ENCODE data around the gene SYCP2L. TPM values are rescaled to one million over a fixed set of nuclear protein-coding genes. Genes with fewer than 3 reads are reported as not detected.

The SYCP2L gene
- total and polyA plus RNA-seq, 2 donors (not counting 3 experiments of a cell fraction or from before 2014, with no cell fraction given) = not detected

DNA sequence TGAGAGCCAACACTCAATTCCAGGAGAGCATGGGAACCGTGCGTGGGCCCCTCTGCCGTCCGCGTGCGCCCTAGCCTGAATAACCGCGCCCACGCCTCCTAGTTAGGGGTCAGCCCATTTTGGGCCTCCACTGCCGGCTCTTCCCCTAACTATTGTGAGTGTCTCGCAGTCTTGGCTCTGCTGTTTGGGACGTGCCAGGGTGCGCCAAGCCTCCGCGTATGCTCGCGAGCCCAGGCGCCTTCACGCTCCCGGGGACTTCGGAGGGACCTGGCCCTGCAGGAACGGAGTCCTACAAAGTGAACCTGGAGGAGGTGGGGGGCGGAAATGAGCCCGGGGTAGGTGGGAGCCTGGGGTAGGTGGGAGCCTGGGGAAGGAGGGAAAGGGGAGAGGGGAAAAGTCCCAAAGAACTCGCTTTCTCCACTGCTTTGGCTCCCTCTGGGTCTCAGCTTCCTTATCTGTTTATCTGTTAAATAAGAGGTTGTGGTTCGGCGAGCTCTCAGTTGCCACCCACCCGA is 4.1 kb upstream of the SYCP2L start:
- CTCF ChIA-PET = no interaction called here
- no peak for DNase-seq (ENCODE audit: low read depth, low spot score)
- Histone ChIP-seq H2AFZ (ENCODE audit: low read depth, low read length) (no peak overlapping the region), H4K20me1 (replicated peaks; ENCODE audit: control insufficient read depth, extremely low read depth, insufficient read depth, low read length) (no peaks in the 10 kb centered on the region), H3K79me2 (ENCODE audit: control insufficient read depth, insufficient read depth, low read length) (no peaks in the 10 kb centered on the region), H3K4me1 (ENCODE audit: control insufficient read depth, extremely low read depth, insufficient read depth, low read length) (peaks cover 3% of the 10 kb centered on the region), H3K9ac (replicated peaks; ENCODE audit: extremely low read depth, insufficient read depth, low read length) (no peak overlapping the region), H3K27me3 (ENCODE audit: control insufficient read depth in 2 of 2, insufficient read depth in 2 of 2, low read length in 2 of 2) (peaks cover 59 to 83% of the 10 kb centered on the region in 2 experiments), H3K36me3 (ENCODE audit: control insufficient read depth in 2 of 2, extremely low read depth in 1 of 2, insufficient read depth in 2 of 2, low read length in 2 of 2) (no peaks in the 10 kb centered on the region), H3K9me1 (replicated peaks; ENCODE audit: control insufficient read depth, extremely low read depth, insufficient read depth, low read length) (no peaks in the 10 kb centered on the region), H3K27ac (ENCODE audit: insufficient read depth, low read depth, low read length) (no peak overlapping the region), H3K9me3 (replicated peaks; ENCODE audit: control insufficient read depth, insufficient read depth, low read length) (no peaks in the 10 kb centered on the region), H3K4me3 (replicated peaks in 1 of 3; ENCODE audit: insufficient read depth in 1 of 3, low read depth in 1 of 3, low read length in 3 of 3) (no peak overlapping the region), H3K4me2 (ENCODE audit: insufficient read depth, low read length) (no peak overlapping the region)
- dilution Hi-C loops (cut with MboI; ENCODE audit: extremely low pct_ligation_motif_present, low sequenced_read_pairs) (no loop called here), intact Hi-C loops (cut with micrococcal nuclease) (no loop called here)
- no peak for TF ChIP-seq MYC (IDR thresholded peaks at IDR 0.05; ENCODE audit: low read depth, low read length)
- TF ChIP-seq FOS (IDR thresholded peaks at IDR 0.05; ENCODE audit: borderline replicate concordance, insufficient read depth, low read length) = no peak
- no peak for TF ChIP-seq GATA2 (IDR thresholded peaks at IDR 0.05; ENCODE audit: insufficient read depth, insufficient read length, low read depth, low read length)
- TF ChIP-seq EZH2 (IDR thresholded peaks at IDR 0.05; ENCODE audit: borderline replicate concordance, low read depth, low read length, severe bottlenecking) = peak; percentile 8
- no peak for FAIRE-seq
- BruUV-seq (replicated peaks) = no TSS peak
- POLR2A ChIA-PET = no interaction called here

DNA sequence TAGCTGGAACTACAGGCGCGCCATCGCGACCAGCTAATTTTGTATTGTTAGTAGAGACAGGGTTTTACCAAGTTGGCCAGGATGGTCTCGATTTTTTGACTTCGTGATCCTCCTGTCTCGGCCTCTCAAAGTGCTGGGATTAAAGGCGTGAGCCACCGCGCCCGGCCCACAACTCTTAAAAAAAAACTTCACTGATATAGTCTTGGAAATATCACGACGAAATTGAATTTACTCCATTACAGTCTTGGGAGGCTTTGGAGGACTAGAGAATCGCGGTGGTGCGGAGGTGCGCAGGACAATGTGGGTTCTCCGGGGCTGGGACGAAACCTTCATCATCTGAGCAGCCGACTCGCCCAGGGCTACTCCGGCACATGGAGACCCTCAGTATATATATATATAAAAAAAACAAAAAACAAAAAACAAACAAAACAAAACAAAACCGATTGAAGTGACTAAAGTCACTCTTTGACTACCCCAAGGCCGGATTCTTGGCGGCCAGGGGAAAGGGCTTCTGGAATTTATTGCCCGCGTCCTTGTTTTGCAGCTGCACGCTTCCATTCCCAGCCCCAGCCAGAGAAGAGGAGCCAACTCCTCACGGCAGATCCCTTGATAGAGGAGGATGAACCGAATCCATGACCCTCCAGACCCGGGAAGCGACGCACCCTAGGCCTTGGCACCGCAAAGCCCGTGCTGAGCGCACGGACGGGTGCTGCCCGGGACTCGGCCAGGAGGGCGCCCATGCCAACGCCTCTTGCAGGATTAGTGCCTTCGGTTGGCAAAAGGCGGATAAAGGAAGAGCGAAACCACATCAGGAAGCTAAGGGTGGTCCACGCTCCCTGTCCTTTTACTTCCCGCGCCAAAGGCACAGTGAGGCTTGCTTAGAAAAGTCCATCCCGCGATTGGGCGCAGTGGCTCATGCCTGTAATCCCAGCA is 3.3 kb upstream of the SYCP2L start:
- no peaks in the 10 kb centered on the region for H3K9me1 ChIP-seq (replicated peaks; ENCODE audit: control insufficient read depth, extremely low read depth, insufficient read depth, low read length)
- intact Hi-C loops (cut with micrococcal nuclease) = no loop called here
- H3K27me3 ChIP-seq (ENCODE audit: control insufficient read depth in 2 of 2, insufficient read depth in 2 of 2, low read length in 2 of 2) = peaks cover 60 to 84% of the 10 kb centered on the region in 2 experiments
- no peaks in the 10 kb centered on the region for H3K79me2 ChIP-seq (ENCODE audit: control insufficient read depth, insufficient read depth, low read length)
- peaks cover 3% of the 10 kb centered on the region for H3K4me1 ChIP-seq (ENCODE audit: control insufficient read depth, extremely low read depth, insufficient read depth, low read length)
- no TSS peak for BruUV-seq (replicated peaks)
- H3K27ac ChIP-seq (ENCODE audit: insufficient read depth, low read depth, low read length) = no peak overlapping the region
- H3K4me3 ChIP-seq (replicated peaks in 1 of 3; ENCODE audit: insufficient read depth in 1 of 3, low read depth in 1 of 3, low read length in 3 of 3) = no peak overlapping the region
- ChIA-PET POLR2A (no interaction called here), CTCF (no interaction called here)
- DNase-seq (ENCODE audit: low read depth, low spot score) = no peak
- dilution Hi-C loops (cut with MboI; ENCODE audit: extremely low pct_ligation_motif_present, low sequenced_read_pairs) = no loop called here
- H3K9ac ChIP-seq (replicated peaks; ENCODE audit: extremely low read depth, insufficient read depth, low read length) = no peak overlapping the region
- FAIRE-seq = no peak
- H3K36me3 ChIP-seq (ENCODE audit: control insufficient read depth in 2 of 2, extremely low read depth in 1 of 2, insufficient read depth in 2 of 2, low read length in 2 of 2) = no peaks in the 10 kb centered on the region
- H4K20me1 ChIP-seq (replicated peaks; ENCODE audit: control insufficient read depth, extremely low read depth, insufficient read depth, low read length) = no peaks in the 10 kb centered on the region
- no peak overlapping the region for H3K4me2 ChIP-seq (ENCODE audit: insufficient read depth, low read length)
- H3K9me3 ChIP-seq (replicated peaks; ENCODE audit: control insufficient read depth, insufficient read depth, low read length) = no peaks in the 10 kb centered on the region
- TF ChIP-seq MYC (IDR thresholded peaks at IDR 0.05; ENCODE audit: low read depth, low read length) (no peak), EZH2 (IDR thresholded peaks at IDR 0.05; ENCODE audit: borderline replicate concordance, low read depth, low read length, severe bottlenecking) (peak; percentile 43), POLR2AphosphoS5 (IDR thresholded peaks at IDR 0.05; ENCODE audit: insufficient read depth, low read depth, low read length) (no peak)
- no peak overlapping the region for H2AFZ ChIP-seq (ENCODE audit: low read depth, low read length)
